Inflammatory macrophage treated with lipopolysaccharide for 4 hours (primary cell): ENCODE measurements around the gene AFF1.
"Not testable (repeated sequence)": the region's sequence is repeated elsewhere in the genome, so short reads cannot be mapped to it uniquely, and the experiment has no call there.

Experiments
- DNase-seq: peaks from one replicate; pipeline ENCODE4 v3.0.0-alpha.2; 2020

AFF1 gene

DNA sequence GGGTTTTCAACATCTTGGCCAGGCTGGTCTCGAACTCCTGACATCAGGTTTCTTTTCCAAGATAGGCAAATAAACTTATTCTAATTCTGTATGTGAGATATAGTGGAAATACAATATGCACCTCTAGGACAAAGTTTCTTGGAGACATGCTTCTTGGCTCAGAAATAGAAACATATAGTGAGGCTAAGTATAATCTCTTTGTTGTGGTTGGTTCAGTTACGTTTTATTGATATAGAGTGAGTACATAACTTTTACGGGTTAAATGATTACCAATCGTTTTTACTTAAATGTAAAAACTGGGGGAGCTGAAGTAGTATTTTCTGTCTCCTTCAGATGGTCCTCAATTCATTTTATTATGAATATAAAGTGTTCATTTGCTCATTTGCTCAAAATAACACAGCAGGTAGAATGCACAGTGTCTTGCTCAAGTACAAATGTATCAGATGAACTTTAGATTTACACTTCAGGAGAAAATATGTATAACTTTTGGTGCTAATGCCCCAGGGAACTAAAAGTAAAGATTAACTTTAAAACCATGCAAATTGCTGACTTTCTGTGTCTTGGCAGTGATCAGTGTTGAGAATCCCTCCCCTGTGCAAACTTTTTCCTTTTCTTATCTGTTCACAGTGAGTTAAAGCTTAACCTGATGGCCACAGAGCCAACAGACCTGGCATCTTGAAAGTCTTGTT is 77.6 kb downstream of the AFF1 start:
- no peak for DNase-seq

DNA sequence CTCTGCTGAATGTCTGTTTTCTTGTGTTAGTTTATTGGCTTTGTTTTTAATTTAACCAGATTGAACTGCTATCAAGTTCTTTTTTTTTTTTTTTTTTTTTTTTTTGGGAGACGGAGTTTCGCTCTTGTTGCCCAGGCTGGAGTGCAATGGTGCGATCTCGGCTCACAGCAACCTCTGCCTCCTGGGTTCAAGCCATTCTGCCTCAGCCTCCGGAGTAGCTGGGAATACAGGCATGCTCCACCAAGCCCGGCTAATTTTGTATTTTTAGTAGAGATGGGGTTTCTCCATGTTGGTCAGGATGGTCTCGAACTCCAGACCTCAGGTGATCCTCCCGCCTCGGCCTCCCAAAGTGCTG is 78.1 kb downstream of the AFF1 start:
- DNase-seq, result not testable (repeated sequence)

GRCh38 chr4:87014284-87014782 is 79.5 kb downstream of the AFF1 start:
- DNase-seq, result peak; percentile 53

GRCh38 chr4:87015416-87015815 is 80.6 kb downstream of the AFF1 start:
- no peak for DNase-seq

DNA sequence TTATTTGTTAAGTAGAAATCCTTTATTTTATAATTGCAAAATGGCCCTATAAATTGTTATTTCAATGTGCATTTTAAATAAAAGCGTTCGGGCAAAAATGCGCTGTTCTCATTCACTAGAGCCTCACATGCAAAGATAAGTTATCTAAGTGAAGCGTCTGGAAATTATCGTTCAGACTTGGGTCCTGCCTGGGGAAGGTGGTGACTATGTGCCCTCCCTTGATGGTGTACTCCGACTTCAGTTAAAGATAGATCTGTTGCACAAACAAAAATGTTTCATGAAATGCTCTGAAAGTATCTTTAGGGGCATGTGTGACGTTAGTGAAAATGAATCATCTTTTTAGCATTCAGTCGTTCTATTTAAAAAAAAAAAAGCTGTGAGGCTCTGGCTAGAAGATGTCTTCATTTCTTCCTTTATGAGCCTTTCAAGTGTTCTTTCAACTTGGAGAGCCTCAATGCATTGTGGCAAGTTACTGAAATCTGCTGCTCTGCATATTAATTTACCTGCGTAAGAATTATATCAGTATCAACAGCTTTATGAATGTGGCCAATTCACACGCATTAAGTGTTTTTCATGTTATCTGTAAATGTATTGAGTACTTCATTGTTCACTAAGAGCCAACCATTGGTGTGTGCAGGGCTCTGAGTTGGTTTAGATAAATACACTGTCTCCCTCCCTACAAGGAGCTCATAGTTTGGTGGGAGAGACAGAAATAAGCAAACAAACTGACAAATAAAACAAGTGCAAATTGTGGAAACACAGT is 83.0 kb downstream of the AFF1 start:
- no peak for DNase-seq

- no peak for DNase-seq
Observed at GRCh38 chr4:87018753-87019152, 83.9 kb downstream of the AFF1 start.

- DNase-seq, result no peak
Observed at GRCh38 chr4:87019246-87019791, 84.5 kb downstream of the AFF1 start.

GRCh38 chr4:87019898-87020297 is 85.1 kb downstream of the AFF1 start:
- DNase-seq, result no peak

GRCh38 chr4:87024201-87024600 is 89.4 kb downstream of the AFF1 start:
- peak; percentile 63 for DNase-seq

GRCh38 chr4:87025023-87025613 is 90.3 kb downstream of the AFF1 start:
- no peak for DNase-seq

GRCh38 chr4:87025614-87026041 is 90.8 kb downstream of the AFF1 start:
- DNase-seq, result no peak

GRCh38 chr4:87026800-87027495 is 92.1 kb downstream of the AFF1 start:
- DNase-seq, result peak; percentile 78

GRCh38 chr4:87029356-87029755 is 94.5 kb downstream of the AFF1 start:
- no peak for DNase-seq

GRCh38 chr4:87030124-87030523 is 95.3 kb downstream of the AFF1 start:
- DNase-seq, result no peak

- DNase-seq, result no peak
Observed at GRCh38 chr4:87030755-87031441, 96.1 kb downstream of the AFF1 start.

DNA sequence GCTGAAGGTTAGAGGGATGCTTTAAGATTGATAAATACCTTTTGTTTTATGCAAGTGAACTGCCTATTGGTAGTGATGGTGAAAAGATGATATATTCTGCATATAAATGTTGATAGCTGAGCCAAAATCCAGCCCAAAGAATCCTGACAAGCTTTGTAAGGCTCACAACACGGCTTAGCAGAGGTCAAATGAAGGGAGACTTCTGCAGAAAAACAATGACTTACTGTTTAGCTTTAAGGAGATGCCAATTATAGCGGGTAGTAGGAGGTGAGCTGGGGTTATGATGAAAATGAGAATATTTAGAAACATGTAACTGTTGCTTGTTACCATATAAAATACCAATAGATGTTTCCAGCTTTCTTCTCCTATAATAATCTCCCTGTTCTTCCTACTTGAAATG is 97.1 kb downstream of the AFF1 start:
- DNase-seq, result no peak

DNA sequence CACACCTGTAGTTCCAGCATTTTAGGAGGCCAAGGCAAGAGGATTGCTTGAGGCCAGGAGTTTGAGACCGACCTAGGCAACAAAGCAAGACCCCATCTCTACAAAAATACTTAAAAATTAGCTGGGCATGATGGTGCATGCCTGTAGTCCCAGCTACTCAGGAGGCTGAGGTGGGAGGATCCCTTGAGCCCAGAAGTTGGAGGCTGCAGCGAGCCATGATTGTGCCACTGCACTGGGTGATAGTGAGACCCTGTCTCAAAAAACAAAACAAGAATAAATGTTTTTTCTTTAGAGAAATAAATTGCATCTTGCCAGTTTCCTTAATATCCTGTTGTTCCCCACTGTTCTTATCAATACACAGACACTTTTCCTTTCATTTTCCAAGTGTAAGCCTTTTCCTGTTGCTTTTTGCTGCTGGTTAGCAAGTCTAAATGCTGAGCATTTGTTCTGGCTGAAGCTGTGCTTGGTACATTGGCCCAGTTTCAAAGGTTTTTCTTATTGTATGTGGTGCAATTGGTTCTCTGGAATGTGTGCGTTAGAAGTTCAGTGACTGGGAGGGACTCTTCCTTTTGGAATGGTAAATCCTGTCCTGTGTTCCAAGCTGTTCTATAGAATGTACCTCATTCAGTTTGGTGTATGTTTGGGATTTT is 98.2 kb downstream of the AFF1 start:
- DNase-seq, result no peak

DNA sequence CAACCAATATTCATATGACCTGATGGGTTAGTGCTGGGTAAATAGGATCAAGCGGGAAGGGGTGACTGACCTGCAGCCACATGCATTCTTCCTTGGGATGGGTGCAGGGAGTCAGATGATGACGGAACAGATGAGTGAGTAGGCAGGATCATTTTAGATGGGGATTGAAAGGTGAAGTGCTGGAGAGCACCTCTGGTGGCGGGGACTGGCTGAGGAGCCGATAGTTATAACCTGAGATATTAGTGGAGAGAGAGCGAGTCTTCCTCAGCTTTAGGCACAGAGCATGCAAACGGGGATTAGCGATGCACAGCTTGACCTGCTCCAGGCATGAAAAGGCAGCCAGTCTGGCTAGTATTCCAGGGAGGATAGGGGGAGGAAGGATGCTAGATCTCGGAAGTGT is 99.1 kb downstream of the AFF1 start:
- no peak for DNase-seq

- DNase-seq, result no peak
Observed at GRCh38 chr4:87034527-87034926, 99.7 kb downstream of the AFF1 start.

DNA sequence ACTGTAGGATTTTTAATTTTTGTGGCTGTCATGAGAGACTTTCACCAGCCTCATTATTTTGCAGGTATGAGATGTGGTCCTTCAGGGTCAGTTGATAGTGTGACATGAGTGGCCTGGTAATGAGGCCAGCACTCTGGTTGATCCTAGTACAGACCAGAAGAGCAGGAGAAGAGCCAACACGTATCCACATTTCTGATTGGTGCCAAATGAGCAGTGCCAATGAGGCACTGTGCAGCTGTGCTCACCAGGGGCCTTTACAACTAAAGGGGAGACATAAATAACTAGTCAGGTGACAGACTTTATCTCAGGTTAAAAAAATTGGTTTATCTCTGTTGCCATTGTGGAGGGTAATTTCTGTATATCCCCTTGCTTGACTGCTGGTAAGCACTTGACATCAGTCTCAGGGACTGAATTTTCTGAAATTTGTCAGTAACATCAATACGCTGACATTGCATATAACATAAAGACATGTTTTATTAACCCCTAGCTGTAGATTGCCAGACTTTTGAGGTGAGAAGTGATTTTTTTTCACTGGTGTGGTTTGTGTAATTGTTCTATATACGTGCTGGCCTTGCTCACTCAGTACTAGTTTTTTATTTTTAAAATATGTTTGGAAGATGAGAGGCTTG is 101.2 kb downstream of the AFF1 start:
- DNase-seq, result no peak

DNA sequence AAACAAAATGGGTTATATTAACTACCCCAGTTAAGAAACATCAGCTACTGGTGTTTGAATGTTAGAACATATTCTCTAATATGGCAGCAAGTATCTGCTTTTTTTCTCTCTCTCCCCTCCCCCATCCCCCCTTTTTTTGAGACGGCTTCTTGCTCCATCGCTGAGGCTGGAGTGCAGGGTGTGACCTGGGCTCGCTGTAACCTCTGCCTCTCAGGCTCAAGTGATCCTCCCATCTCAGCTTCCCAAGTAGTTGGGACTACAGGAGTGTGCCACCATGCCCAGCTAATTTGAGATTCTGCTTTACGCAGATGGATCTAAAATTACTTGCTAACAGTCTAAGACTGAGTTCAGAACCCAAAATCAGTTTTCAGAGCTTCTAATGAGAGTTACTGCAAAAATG is 101.9 kb downstream of the AFF1 start:
- DNase-seq, result no peak
